HepG2 (cell line): Measurements from ENCODE around the gene GOT1. TPM values are rescaled to one million over a fixed set of nuclear protein-coding genes. Genes with fewer than 3 reads are reported as not detected.

Experiments
- ATAC-seq: fragments of 200-7000 bp; cut with Tn5 transposase; 3 replicates; pipeline ENCODE4 v1.9.1; 2020; ENCODE audit warnings: mild to moderate bottlenecking, moderate library complexity
- BruUV-seq: library from RNA; stranded (reverse); fragments of 400-500 nt; replicated peaks from 2 replicates; lab custom pipeline; 2021; lab: Mats Ljungman, UMichigan
- CTCF ChIA-PET: fragments of 300-600 bp; formaldehyde crosslinking; extraction: SDS; loops from one replicate; lab custom pipeline; 2021; ENCODE audit warnings: low total read pairs, inconsistent platforms, low intra/inter-chr PET ratio; lab: Yijun Ruan, JAX
- POLR2A ChIA-PET: fragments of 350-600 bp; sonication (Branson Sonifier 250); formaldehyde crosslinking; loops from one replicate; lab custom pipeline; 2020; ENCODE audit warnings: antibody characterized with exemption, inconsistent platforms; lab: Yijun Ruan, JAX
- DNase-seq: peaks from one replicate; pipeline ENCODE4 v3.0.0-alpha.2; 2015; ENCODE audit warnings: low spot score
- FAIRE-seq: peaks from 3 replicates; lab custom pipeline; 2011; peaks lifted over from hg19 to GRCh38; lab: Jason Lieb, UNC
- H2AFZ ChIP-seq: one replicate; pipeline ENCODE4 v1.6.1; 2011; ENCODE audit warnings: low read length, inconsistent platforms
- H3K27ac ChIP-seq: fragments of 300-600 bp; 3 replicates; pipeline ENCODE4 v1.8.0; 2011; ENCODE audit warnings: mixed run types, mild to moderate bottlenecking, mixed read lengths, low read length, inconsistent platforms; ENCODE audit not compliant: insufficient read depth; ENCODE audit errors: extremely low read length
- H3K27me3 ChIP-seq, 2 experiments: fragments of 200-600 bp in 1 of 2; 2 replicates in 1 of 2; 3 replicates in 1 of 2; pipeline versions ENCODE4 v1.6.0 to v1.8.0; 2011; ENCODE audit warnings: low read length in 2 of 2, mild to moderate bottlenecking in 2 of 2, moderate library complexity in 2 of 2, inconsistent platforms in 1 of 2; ENCODE audit not compliant: insufficient read depth in 2 of 2, control insufficient read depth in 1 of 2
- H3K36me3 ChIP-seq, 2 experiments: fragments of 200-600 bp in 1 of 2; replicated peaks in 1 of 2; 2 replicates in 1 of 2; 3 replicates in 1 of 2; pipeline versions ENCODE4 v1.5.1 to v1.8.0; 2011; ENCODE audit warnings: low read length in 2 of 2, inconsistent platforms in 1 of 2; ENCODE audit not compliant: insufficient read depth in 2 of 2, control insufficient read depth in 1 of 2
- H3K4me1 ChIP-seq: 2 replicates; pipeline ENCODE4 v1.5.1; 2012; ENCODE audit warnings: low read length, inconsistent platforms; ENCODE audit not compliant: insufficient read depth
- H3K4me2 ChIP-seq: 2 replicates; pipeline ENCODE4 v1.6.0; 2011; ENCODE audit warnings: low read depth, low read length, inconsistent platforms
- H3K4me3 ChIP-seq, 3 experiments: fragments of 200-600 bp in 1 of 3; sonication (generic), shearing (Covaris generic) in 1 of 3; replicated peaks in 1 of 3; 2 replicates each; pipeline ENCODE4 v1.5.1; 2011 to 2016; ENCODE audit warnings: low read length in 3 of 3, inconsistent platforms in 2 of 3, low read depth in 2 of 3, mild to moderate bottlenecking in 2 of 3, control low read depth in 1 of 3, mixed read lengths in 1 of 3; ENCODE audit not compliant: insufficient read depth in 1 of 3
- H3K79me2 ChIP-seq: one replicate; pipeline ENCODE4 v1.6.1; 2011; ENCODE audit warnings: low read length, inconsistent platforms; ENCODE audit not compliant: insufficient read depth
- H3K9ac ChIP-seq: 2 replicates; pipeline ENCODE4 v1.6.0; 2011; ENCODE audit warnings: mild to moderate bottlenecking, low read depth, low read length, inconsistent platforms; ENCODE audit not compliant: insufficient read depth
- H3K9me3 ChIP-seq: 2 replicates; pipeline ENCODE4 v1.5.1; 2012; ENCODE audit warnings: mild to moderate bottlenecking, low read length
- H4K20me1 ChIP-seq: 2 replicates; pipeline ENCODE4 v1.6.0; 2011; ENCODE audit warnings: inconsistent platforms, mild to moderate bottlenecking, low read length, moderate library complexity; ENCODE audit not compliant: insufficient read depth
- CERS6 ChIP-seq: sonication (generic); formaldehyde crosslinking; IDR thresholded peaks from 2 replicates; pipeline ENCODE4 v1.5.0; 2020; ENCODE audit warnings: missing genetic modification reagents
- PHF8 ChIP-seq: sonication (generic); formaldehyde crosslinking; IDR thresholded peaks from 2 replicates; pipeline ENCODE4 v1.5.0; 2020; ENCODE audit warnings: missing genetic modification reagents
- RBFOX2 ChIP-seq: fragments of 200-400 bp; formaldehyde crosslinking; IDR thresholded peaks from 2 replicates; pipeline ENCODE4 v1.6.1; 2017; ENCODE audit warnings: low read depth, mild to moderate bottlenecking, low read length
- RBM22 ChIP-seq: fragments of 200-400 bp; formaldehyde crosslinking; optimal IDR thresholded peaks from 2 replicates; pipeline ENCODE3; 2017; ENCODE audit warnings: mild to moderate bottlenecking, low read length, moderate library complexity
- ZBTB7B ChIP-seq: sonication (generic); formaldehyde crosslinking; IDR thresholded peaks from 2 replicates; pipeline ENCODE4 v1.4.0; 2020; ENCODE audit warnings: missing genetic modification reagents
- ZNF784 ChIP-seq: sonication (generic); formaldehyde crosslinking; IDR thresholded peaks from 2 replicates; pipeline ENCODE4 v1.5.1; 2020; ENCODE audit warnings: missing genetic modification reagents, mild to moderate bottlenecking, borderline replicate concordance
- WGBS: methylation state at CpG from one replicate; pipeline ENCODE4 v1.1.6; 2017; ENCODE audit warnings: low lambda C conversion rate; 5-methylcytosine and 5-hydroxymethylcytosine counted together
- in situ Hi-C: cut with HindIII; loops from 2 replicates; pipeline ENCODE4 v1.10.0; 2017; ENCODE audit warnings: low pct_unique_long_range_greater_than_20kb; ENCODE audit not compliant: extremely low pct_ligation_motif_present
- intact Hi-C: fragments of 100-400 bp; cut with micrococcal nuclease; formaldehyde crosslinking; loops from one replicate; pipeline ENCODE4 v1.10.0; 2022; ENCODE audit not compliant: unreplicated experiment
- polyA plus RNA-seq, 8 experiments: library from polyadenylated mRNA; depleted of rRNA in 3 of 8; stranded (reverse) in 7 of 8; unstranded in 1 of 8; fragments of >200 nt; fragmentation: Illumina TruSeq in 4 of 8; extraction: Trizol in 4 of 8; gene quantifications; 2 replicates each; pipeline versions ENCODE4 v1.2.1 to v1.2.3, GENCODE V29; 2011 to 2016; ENCODE audit warnings: low read depth in 4 of 8, missing spikeins in 1 of 8, mixed read lengths in 1 of 8; ENCODE audit not compliant: insufficient read depth in 1 of 8
- total RNA-seq, 5 experiments: library from RNA; depleted of rRNA; stranded (reverse); fragments of >200 nt; fragmentation: Illumina TruSeq; extraction: Trizol; gene quantifications; 2 replicates each; pipeline ENCODE4 v1.2.3, GENCODE V29; 2016; ENCODE audit warnings: low read depth in 1 of 5

The GOT1 gene
- total and polyA plus RNA-seq, 2 of the 13 experiments (the other 11 are each of a cell fraction or from before 2014, with no cell fraction given): 81.2 to 102 TPM

- TF ChIP-seq CERS6: no peak
- TF ChIP-seq PHF8 (CRISPR knock-in tag): no peak
- no peak for TF ChIP-seq RBFOX2
- no peak for TF ChIP-seq ZBTB7B
- TF ChIP-seq RBM22: no peak
Observed at GRCh38 chr10:99357691-99358090, 72.7 kb downstream of the GOT1 start (continued).

GRCh38 chr10:99353182-99353581 lies 77.2 kb downstream of the GOT1 start:
- FAIRE-seq (no peak), DNase-seq (no peak), ATAC-seq (no peak)
- TF ChIP-seq ZNF784 (CRISPR knock-in tag): no peak
- Histone ChIP-seq H3K9me3 (no peaks in the 10 kb centered on the region), H3K27ac (no peak overlapping the region), H3K27me3 (no peaks in the 10 kb centered on the region), H4K20me1 (no peaks in the 10 kb centered on the region), H3K36me3 (no peaks in the 10 kb centered on the region), H3K4me2 (no peak overlapping the region), H3K9ac (no peak overlapping the region), H3K4me1 (peaks cover 9% of the 10 kb centered on the region), H3K4me3 (no peak overlapping the region), H3K79me2 (no peaks in the 10 kb centered on the region), H2AFZ (no peak overlapping the region)
- no TSS peak for BruUV-seq
- in situ Hi-C loops (no loop called here), intact Hi-C loops (no loop called here)
- WGBS: 46% methylated on average over 1 of the region's 1 CpG
- ChIA-PET CTCF (no interaction called here), POLR2A (no interaction called here)
